Kidney (tissue), 14 donors: ENCODE data around the gene PFDN6. TPM values are rescaled to one million over a fixed set of nuclear protein-coding genes. Genes with fewer than 3 reads are reported as not detected.
"Not testable (repeated sequence)": the region's sequence is repeated elsewhere in the genome, so short reads cannot be mapped to it uniquely, and the experiment has no call there.

Source experiments
- DNase-seq, 5 donors: peaks; one replicate each; pipeline ENCODE4 v3.0.0-alpha.2; 2013 to 2020
- FAIRE-seq: peaks from 2 replicates; lab custom pipeline; 2012; peaks lifted over from hg19 to GRCh38; lab: Jason Lieb, UNC
- H3K27ac ChIP-seq, 2 donors: one replicate each; pipeline ENCODE4 v1.7.0; 2013; ENCODE audit warnings: low read depth in 2 of 2, low read length in 2 of 2, inconsistent platforms in 1 of 2
- H3K27me3 ChIP-seq: one replicate; pipeline ENCODE4 v1.7.1; 2013; ENCODE audit warnings: low read length, inconsistent platforms; ENCODE audit not compliant: control insufficient read depth, insufficient read depth
- H3K36me3 ChIP-seq, 3 donors: one replicate each; pipeline versions ENCODE4 v1.7.0 to v1.7.1; 2013; ENCODE audit warnings: low read length in 3 of 3, control low read depth in 1 of 3, inconsistent platforms in 1 of 3; ENCODE audit not compliant: insufficient read depth in 3 of 3, control insufficient read depth in 2 of 3
- H3K4me1 ChIP-seq, 3 donors: one replicate each; pipeline versions ENCODE4 v1.7.0 to v1.7.1; 2013; ENCODE audit warnings: low read length in 3 of 3, inconsistent platforms in 1 of 3, low read depth in 1 of 3; ENCODE audit not compliant: control insufficient read depth in 2 of 3, insufficient read depth in 2 of 3
- H3K4me3 ChIP-seq, 3 donors: one replicate each; pipeline versions ENCODE4 v1.7.0 to v1.8.1; 2013; ENCODE audit warnings: low read length in 3 of 3, control low read depth in 1 of 3, inconsistent platforms in 1 of 3
- H3K9ac ChIP-seq, 3 donors: one replicate each; pipeline versions ENCODE4 v1.7.0 to v1.7.1; 2013; ENCODE audit warnings: low read length in 3 of 3, control low read depth in 1 of 3, inconsistent platforms in 1 of 3
- H3K9me3 ChIP-seq, 3 donors: one replicate each; pipeline versions ENCODE4 v1.7.0 to v1.7.1; 2013; ENCODE audit warnings: low read length in 3 of 3, control low read depth in 1 of 3, inconsistent platforms in 1 of 3; ENCODE audit not compliant: control insufficient read depth in 2 of 3, insufficient read depth in 1 of 3
- intact Hi-C: fragments of 100-400 bp; cut with DNase I; formaldehyde crosslinking; loops from one replicate; pipeline ENCODE4 v1.11.1; 2022
- polyA plus RNA-seq: library from polyadenylated mRNA; stranded (reverse); fragments of 350-450 nt; fragmentation: Illumina TruSeq; extraction: RNeasy Lipid Tissue Mini Kit (QIAGEN cat#74804); gene quantifications from one replicate; pipeline ENCODE4 v1.2.3, GENCODE V29; 2014; ENCODE audit warnings: low read depth, low replicate concordance; ENCODE audit not compliant: insufficient read depth
- total RNA-seq: library from RNA; stranded (reverse); fragmentation: NEBNext Ultra II Directional; extraction: Animal tissue kit (Norgen Biotek cat#: 25700); gene quantifications from one replicate; pipeline ENCODE4 v1.2.1, GENCODE V29; 2021
- TF ChIP-seq, protein P1 (sequence below): IDR thresholded peaks from 3 replicates; pipeline ENCODE4 v1.5.1; 2012; ENCODE audit warnings: mild to moderate bottlenecking, moderate library complexity, borderline replicate concordance; ENCODE audit not compliant: insufficient read depth; ENCODE audit errors: extremely low read depth
- donor health status: control.
- donor health status: control.
- donor health status: control.
- donor health status: control.
- donor health status: control.
- donor health status: DM: yes; HTN: yes; CAD: no.
- donor health status: Normal renal cell carcinoma (clear cell type).

PFDN6 gene
- total and polyA plus RNA-seq, 2 donors from 2014 or later: 46.8 to 159 TPM

DNA sequence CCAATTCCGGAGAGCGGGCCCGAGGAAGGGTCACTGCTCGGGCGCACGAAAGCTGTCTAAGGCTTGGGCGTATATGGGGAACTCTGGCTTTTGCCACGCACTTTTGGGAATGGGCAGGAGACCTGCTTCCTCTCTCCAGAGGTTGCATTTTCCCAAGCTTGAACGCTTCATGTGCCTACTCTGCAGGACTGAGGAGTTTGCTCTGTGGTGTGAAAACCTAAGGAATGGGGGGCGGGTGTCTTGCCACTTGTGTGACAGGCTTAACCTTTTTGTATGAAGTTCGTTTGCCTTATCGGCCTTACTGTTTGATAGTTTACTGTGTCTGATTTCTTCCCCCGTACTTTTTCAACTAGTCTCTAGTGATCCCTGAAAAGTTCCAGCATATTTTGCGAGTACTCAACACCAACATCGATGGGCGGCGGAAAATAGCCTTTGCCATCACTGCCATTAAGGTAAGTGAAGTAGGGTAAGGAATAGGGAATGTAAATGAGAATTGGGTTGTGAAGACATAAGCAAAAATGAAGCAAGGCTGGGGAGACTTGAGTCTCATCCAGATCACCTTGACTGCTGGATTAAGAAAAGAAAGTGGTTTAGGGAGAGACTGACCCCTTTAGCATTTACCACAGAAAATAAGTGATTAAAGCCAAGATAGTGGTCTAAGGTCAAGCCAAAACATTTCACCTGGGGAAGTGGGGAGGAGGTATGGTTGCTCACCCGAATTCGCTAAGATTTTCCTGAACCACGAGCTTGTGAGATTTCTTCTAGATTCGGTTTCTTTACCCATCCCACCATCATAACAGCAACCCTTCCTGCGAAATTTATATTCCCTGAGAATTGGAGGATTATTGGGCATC lies 16.9 kb upstream of the PFDN6 start:
- FAIRE-seq: no peak
- peak overlapping the region; percentile 39 to 93 for H3K27ac ChIP-seq
- TF ChIP-seq, protein P1, sequence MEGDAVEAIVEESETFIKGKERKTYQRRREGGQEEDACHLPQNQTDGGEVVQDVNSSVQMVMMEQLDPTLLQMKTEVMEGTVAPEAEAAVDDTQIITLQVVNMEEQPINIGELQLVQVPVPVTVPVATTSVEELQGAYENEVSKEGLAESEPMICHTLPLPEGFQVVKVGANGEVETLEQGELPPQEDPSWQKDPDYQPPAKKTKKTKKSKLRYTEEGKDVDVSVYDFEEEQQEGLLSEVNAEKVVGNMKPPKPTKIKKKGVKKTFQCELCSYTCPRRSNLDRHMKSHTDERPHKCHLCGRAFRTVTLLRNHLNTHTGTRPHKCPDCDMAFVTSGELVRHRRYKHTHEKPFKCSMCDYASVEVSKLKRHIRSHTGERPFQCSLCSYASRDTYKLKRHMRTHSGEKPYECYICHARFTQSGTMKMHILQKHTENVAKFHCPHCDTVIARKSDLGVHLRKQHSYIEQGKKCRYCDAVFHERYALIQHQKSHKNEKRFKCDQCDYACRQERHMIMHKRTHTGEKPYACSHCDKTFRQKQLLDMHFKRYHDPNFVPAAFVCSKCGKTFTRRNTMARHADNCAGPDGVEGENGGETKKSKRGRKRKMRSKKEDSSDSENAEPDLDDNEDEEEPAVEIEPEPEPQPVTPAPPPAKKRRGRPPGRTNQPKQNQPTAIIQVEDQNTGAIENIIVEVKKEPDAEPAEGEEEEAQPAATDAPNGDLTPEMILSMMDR: no peak
- no peaks in the 10 kb centered on the region for H3K9me3 ChIP-seq
- H3K27me3 ChIP-seq: no peaks in the 10 kb centered on the region
- peaks cover 13 to 37% (median 20%) of the 10 kb centered on the region in 3 donors for H3K36me3 ChIP-seq
- H3K4me1 ChIP-seq: peaks cover 6 to 31% (median 16%) of the 10 kb centered on the region in 3 donors
- intact Hi-C loops: no loop called here
- H3K9ac ChIP-seq: peak overlapping the region; percentile 61 to 95 (median 89)
- DNase-seq: no peak
- peak overlapping the region; percentile 84 to 94 (median 93) for H3K4me3 ChIP-seq

DNA sequence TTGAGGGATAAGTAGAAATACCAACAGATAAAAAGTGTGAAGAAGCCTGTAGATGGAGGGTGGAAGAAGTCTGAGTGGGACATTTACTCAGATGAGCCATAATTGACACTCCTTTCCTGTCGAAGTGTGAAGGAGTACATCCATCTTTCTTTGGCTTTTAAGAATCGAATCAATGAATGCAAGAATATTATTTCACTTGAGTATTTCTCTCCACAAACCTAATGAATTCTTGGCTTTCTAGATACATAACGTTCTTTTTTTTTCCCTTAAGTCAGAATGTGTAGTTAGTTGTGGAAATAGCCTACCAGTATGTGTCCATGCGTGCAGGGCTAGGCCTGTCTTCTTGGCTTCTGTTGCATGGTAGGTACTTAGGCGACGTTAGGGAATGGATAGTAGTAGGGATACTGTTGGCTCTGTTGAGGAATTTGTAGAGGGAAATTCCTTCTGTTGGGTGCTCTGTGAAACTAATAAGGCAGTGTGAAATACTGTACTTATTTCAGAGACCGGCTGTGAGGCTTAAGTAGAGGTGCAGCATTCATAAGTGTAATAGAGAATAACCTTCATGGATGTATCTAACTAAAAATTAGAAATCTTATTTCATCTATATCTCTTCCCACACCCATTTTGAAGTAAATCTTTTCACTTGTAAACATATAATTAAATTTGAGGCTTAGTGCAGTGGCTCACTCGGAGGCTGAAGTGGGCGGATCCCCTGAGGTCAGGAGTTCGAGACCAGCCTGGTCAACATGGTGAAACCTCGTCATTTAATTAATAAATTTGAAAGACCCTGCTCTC lies 16.1 kb upstream of the PFDN6 start:
- FAIRE-seq (no peak), DNase-seq (no peak)
- TF ChIP-seq, protein P1: no peak
- intact Hi-C loops: no loop called here
- Histone ChIP-seq H3K36me3 (peaks cover 9 to 29% (median 13%) of the 10 kb centered on the region in 3 donors), H3K9ac (peak overlapping the region in 1 of 3 donors; percentile 89), H3K4me3 (peak overlapping the region in 2 of 3 donors; percentile 93 to 94), H3K9me3 (no peaks in the 10 kb centered on the region), H3K27me3 (no peaks in the 10 kb centered on the region), H3K4me1 (peaks cover 6 to 35% (median 16%) of the 10 kb centered on the region in 3 donors), H3K27ac (no peak overlapping the region)

DNA sequence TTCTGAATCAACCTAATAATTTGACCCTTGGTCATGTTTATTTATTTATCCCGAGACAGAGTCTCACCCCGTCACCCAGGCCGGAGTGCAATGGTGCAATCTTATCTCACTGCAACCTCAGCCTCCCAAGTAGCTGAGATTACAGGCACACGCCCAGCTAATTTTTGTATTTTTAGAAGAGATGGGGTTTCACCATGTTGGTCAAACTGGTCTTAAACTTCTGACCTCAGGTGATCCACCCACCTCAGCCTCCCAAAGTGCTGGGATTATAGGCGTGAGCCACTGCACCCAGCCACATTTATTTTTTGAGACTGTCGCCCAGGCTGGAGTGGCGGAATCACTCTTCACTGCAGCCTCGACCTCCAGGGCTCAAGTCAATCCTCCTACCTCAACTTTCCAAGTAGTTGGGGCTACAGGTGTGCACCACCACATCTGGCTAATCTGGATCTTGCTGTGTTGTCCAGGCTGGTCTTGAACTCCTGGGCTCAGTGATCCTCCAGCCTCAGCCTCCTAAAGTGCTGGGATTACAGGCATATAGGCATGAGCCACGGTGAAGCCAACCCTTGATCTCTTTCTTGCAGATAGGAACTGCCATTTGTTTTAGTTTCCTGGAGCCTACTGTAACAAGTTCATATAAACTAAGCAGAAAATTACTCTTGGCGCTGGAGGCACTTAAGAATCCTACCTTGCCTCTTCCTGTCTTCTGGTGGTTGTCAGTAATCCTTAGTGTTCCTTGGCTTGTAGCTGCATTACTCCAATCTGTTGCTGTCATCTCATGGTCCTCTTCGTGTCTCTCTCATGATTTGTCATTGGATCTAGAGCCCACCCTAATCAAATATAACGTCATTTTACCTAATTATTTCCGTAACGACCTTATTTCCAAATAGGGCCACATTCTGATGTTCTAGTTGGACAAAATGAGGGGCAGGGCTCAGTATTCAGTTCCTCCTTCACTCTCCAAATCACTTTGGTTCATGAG lies 15.2 kb upstream of the PFDN6 start:
- no peak overlapping the region for H3K27ac ChIP-seq
- no peak overlapping the region for H3K4me3 ChIP-seq
- H3K9me3 ChIP-seq: no peaks in the 10 kb centered on the region
- no peak overlapping the region for H3K9ac ChIP-seq
- FAIRE-seq: no peak
- no peaks in the 10 kb centered on the region for H3K27me3 ChIP-seq
- peaks cover 6 to 35% (median 16%) of the 10 kb centered on the region in 3 donors for H3K4me1 ChIP-seq
- DNase-seq: no peak
- H3K36me3 ChIP-seq: peaks cover 6 to 20% (median 13%) of the 10 kb centered on the region in 3 donors
- TF ChIP-seq, protein P1: no peak
- intact Hi-C loops: no loop called here

DNA sequence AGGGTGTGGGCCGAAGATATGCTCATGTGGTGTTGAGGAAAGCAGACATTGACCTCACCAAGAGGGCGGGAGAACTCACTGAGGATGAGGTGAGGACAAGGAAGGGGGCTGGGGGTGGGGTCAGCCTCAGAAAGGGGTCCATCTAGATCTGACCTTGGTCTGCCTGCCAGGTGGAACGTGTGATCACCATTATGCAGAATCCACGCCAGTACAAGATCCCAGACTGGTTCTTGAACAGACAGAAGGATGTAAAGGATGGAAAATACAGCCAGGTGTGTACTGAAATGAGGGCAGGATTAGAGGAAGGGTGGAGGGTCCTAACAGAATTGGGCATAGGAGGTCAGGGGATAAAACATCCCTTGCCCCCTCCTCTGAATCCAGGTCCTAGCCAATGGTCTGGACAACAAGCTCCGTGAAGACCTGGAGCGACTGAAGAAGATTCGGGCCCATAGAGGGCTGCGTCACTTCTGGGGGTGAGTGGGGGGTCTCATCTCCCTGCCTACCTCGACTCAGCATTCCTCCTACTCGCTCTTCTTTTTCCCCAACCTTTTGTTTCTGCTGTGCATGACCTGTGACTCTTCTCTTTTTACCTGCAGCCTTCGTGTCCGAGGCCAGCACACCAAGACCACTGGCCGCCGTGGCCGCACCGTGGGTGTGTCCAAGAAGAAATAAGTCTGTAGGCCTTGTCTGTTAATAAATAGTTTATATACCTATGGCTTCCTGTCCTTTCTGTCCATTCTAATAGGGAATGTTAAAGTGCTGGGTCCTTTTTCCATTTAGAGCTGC lies 13.4 kb upstream of the PFDN6 start:
- H3K4me3 ChIP-seq: peak overlapping the region in 1 of 3 donors; percentile 65
- peaks cover 6 to 23% (median 19%) of the 10 kb centered on the region in 3 donors for H3K36me3 ChIP-seq
- H3K4me1 ChIP-seq: peaks cover 6 to 30% (median 16%) of the 10 kb centered on the region in 3 donors
- FAIRE-seq, H3K9me3 ChIP-seq, DNase-seq, H3K27ac ChIP-seq, intact Hi-C loops, H3K27me3 ChIP-seq: not testable (repeated sequence)
- peak overlapping the region in 2 of 3 donors; percentile 21 to 27 for H3K9ac ChIP-seq
